ENCODE measurements around the gene CTTNBP2. TPM values are rescaled to one million over a fixed set of nuclear protein-coding genes. Genes with fewer than 3 reads are reported as not detected.

The CTTNBP2 gene
- total and polyA plus RNA-seq, 10 of the 15 experiments (the other 5 are each of a cell fraction or from before 2014, with no cell fraction given) = 0.04 to 0.43 TPM; not detected in 8

DNA sequence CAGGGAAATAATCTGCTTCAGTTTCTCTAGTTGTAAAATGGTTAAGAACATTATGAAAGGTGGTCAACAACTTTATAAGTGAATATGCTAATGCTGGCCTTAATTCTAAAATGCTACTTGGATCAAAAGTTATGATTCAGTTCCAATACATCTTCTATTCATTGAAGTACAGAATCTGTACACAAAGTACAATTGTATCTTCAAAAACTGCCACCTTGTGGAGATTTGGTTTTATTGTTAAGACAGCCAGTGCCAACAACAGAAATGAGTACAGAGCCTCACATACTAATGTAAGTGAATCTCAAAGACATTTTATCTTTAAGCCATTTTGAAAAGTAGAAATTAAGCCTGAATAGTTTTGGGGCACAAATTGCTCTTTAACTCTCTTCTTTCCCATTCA lies 199.4 kb downstream of the CTTNBP2 start (continued):
- TF ChIP-seq, protein P1, sequence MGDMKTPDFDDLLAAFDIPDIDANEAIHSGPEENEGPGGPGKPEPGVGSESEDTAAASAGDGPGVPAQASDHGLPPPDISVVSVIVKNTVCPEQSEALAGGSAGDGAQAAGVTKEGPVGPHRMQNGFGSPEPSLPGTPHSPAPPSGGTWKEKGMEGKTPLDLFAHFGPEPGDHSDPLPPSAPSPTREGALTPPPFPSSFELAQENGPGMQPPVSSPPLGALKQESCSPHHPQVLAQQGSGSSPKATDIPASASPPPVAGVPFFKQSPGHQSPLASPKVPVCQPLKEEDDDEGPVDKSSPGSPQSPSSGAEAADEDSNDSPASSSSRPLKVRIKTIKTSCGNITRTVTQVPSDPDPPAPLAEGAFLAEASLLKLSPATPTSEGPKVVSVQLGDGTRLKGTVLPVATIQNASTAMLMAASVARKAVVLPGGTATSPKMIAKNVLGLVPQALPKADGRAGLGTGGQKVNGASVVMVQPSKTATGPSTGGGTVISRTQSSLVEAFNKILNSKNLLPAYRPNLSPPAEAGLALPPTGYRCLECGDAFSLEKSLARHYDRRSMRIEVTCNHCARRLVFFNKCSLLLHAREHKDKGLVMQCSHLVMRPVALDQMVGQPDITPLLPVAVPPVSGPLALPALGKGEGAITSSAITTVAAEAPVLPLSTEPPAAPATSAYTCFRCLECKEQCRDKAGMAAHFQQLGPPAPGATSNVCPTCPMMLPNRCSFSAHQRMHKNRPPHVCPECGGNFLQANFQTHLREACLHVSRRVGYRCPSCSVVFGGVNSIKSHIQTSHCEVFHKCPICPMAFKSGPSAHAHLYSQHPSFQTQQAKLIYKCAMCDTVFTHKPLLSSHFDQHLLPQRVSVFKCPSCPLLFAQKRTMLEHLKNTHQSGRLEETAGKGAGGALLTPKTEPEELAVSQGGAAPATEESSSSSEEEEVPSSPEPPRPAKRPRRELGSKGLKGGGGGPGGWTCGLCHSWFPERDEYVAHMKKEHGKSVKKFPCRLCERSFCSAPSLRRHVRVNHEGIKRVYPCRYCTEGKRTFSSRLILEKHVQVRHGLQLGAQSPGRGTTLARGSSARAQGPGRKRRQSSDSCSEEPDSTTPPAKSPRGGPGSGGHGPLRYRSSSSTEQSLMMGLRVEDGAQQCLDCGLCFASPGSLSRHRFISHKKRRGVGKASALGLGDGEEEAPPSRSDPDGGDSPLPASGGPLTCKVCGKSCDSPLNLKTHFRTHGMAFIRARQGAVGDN (IDR thresholded peaks at IDR 0.05) = no peak
- no peak for TF ChIP-seq ZBTB4 (CRISPR knock-in tag; IDR thresholded peaks at IDR 0.05)
- TF ChIP-seq BACH1 (IDR thresholded peaks at IDR 0.05; ENCODE audit: borderline replicate concordance) = no peak
- TF ChIP-seq SMAD1 (IDR thresholded peaks at IDR 0.05; ENCODE audit: low read depth, partially characterized antibody) = no peak
- TF ChIP-seq HSF1 (IDR thresholded peaks at IDR 0.05; ENCODE audit: low read depth, low read length) = no peak
- TF ChIP-seq NR2C2 (IDR thresholded peaks at IDR 0.05; ENCODE audit: borderline replicate concordance, control insufficient read depth, insufficient read length, low read depth) = no peak
